ENCODE measurements around the gene UQCRC2.
"Not testable (repeated sequence)": the region's sequence is repeated elsewhere in the genome, so short reads cannot be mapped to it uniquely, and the experiment has no call there.

UQCRC2 gene

GRCh38 chr16:22012241-22012640 is 59.1 kb downstream of the UQCRC2 start:
- FAIRE-seq = no peak

GRCh38 chr16:22013486-22013885 is 60.3 kb downstream of the UQCRC2 start:
- no peak for FAIRE-seq

- FAIRE-seq = no peak
Observed at GRCh38 chr16:22014271-22014873, 61.2 kb downstream of the UQCRC2 start.

- no peak for FAIRE-seq
Observed at GRCh38 chr16:22016927-22017326, 63.8 kb downstream of the UQCRC2 start.

- no peak for FAIRE-seq
Observed at GRCh38 chr16:22018559-22018958, 65.4 kb downstream of the UQCRC2 start.

- FAIRE-seq = no peak
Observed at GRCh38 chr16:22022151-22022550, 69.0 kb downstream of the UQCRC2 start.

- FAIRE-seq = no peak
Observed at GRCh38 chr16:22023505-22023904, 70.3 kb downstream of the UQCRC2 start.

GRCh38 chr16:22024785-22025184 is 71.6 kb downstream of the UQCRC2 start:
- not testable (repeated sequence) for FAIRE-seq

GRCh38 chr16:22027633-22028032 is 74.5 kb downstream of the UQCRC2 start:
- no peak for FAIRE-seq

GRCh38 chr16:22029632-22030031 is 76.5 kb downstream of the UQCRC2 start:
- FAIRE-seq = no peak

GRCh38 chr16:22030087-22030812 is 77.1 kb downstream of the UQCRC2 start:
- FAIRE-seq = no peak

- no peak for FAIRE-seq
Observed at GRCh38 chr16:22031483-22032083, 78.4 kb downstream of the UQCRC2 start.
